Activated effector memory CD4-positive, alpha-beta T cell treated with anti-CD3 and anti-CD28 coated beads, Interleukin-2, amount 50 U/mL, for 16 hours (primary cell): Measurements from ENCODE around the gene PLA2G2F.

Experiments used
- DNase-seq: peaks from one replicate; pipeline ENCODE4 v3.0.0-alpha.2; 2020

PLA2G2F gene, protein sequence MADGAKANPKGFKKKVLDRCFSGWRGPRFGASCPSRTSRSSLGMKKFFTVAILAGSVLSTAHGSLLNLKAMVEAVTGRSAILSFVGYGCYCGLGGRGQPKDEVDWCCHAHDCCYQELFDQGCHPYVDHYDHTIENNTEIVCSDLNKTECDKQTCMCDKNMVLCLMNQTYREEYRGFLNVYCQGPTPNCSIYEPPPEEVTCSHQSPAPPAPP

DNA sequence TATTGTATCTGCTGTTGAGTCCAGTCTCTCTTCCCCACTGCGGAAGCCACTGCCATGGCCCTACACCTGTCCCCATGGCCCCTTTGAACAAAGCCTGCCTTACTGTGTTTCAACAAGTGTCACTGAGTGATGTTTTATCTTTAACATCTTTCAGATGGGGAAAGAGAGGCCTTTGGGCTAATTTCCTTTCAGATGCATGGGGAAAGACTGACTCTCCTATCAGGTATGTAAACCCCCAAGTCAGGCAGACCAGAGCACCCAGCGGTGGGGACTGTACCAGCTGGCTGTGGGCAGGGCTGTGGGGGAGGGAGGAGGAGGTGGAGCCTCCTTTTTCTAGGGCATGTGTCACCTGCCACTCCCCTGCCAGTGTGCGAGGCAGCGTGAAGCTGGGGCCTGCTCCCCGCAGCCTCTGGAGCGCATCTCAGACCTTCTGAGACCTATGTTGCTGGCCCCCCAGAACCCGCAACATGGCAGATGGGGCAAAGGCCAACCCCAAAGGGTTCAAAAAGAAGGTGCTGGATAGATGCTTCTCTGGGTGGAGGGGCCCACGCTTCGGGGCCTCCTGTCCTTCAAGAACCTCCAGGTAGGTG lies at the start of gene PLA2G2F:
TSS of gene PLA2G2F (plus strand) at position 363 of the 590 bp plus-strand sequence. CDS start at position 468, 105 bp downstream.
- DNase-seq = peak; percentile 50

DNA sequence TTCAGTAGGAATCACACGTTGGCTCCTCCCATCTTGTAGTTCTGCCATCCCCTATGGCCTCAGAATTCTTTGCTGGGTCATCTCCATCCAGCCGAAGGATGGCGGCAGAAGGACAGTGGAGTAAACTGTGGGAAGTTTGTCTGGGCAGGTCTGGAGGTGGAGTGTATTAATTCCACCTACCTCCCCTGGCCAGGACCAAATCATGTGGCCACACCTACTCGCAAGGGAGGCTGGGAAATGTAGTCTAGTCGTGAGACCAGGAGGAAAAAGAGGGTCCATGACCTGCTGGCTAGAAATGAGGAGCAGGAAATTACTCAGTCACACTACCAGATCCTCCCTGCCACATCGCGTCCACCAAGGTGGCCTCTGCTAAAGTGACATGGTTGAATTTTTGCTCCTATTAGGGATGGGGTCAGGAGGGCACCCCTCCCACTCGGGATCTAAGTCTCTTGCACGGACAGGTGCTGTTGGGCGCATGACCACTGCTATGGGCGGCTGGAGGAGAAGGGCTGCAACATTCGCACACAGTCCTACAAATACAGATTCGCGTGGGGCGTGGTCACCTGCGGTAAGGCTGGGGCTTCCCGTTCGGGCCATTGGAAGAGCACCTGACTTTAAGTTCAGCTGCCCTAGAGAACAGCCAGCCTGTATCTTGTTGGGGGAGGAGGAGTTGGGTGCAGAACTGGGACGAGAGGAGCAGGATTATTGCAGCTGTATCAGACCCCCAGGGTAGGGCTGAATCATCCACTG lies 49.6 kb upstream of the PLA2G2F start:
- no peak for DNase-seq

DNA sequence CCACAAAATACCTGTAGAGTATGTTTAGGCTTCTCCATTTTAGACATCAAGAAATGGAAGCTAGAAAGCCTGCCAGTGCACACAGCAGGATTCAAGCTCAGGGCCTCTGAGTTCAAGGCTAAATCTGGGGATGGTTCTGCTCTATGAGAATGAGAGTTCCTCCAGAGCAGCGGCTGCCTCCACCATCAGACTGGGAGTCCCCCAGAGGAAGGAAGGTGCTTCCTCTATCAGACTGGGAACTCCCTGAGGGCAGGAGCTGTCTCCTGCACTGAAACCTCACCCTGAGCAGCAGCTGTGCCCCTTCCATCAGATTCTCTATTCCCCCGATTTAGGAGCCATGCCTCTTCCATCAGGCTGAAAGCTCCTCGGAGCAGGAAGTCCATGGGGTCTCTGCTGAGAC lies 49.0 kb upstream of the PLA2G2F start:
- no peak for DNase-seq

DNA sequence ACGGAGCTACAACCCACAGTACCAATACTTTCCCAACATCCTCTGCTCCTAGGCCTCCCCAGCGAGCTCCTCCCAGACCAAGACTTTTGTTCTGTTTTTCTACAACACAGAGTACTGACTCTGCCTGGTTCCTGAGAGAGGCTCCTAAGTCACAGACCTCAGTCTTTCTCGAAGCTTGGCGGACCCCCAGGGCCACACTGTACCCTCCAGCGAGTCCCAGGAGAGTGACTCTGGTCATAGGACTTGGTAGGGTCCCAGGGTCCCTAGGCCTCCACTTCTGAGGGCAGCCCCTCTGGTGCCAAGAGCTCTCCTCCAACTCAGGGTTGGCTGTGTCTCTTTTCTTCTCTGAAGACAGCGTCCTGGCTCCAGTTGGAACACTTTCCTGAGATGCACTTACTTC lies 48.5 kb upstream of the PLA2G2F start:
- DNase-seq = no peak

DNA sequence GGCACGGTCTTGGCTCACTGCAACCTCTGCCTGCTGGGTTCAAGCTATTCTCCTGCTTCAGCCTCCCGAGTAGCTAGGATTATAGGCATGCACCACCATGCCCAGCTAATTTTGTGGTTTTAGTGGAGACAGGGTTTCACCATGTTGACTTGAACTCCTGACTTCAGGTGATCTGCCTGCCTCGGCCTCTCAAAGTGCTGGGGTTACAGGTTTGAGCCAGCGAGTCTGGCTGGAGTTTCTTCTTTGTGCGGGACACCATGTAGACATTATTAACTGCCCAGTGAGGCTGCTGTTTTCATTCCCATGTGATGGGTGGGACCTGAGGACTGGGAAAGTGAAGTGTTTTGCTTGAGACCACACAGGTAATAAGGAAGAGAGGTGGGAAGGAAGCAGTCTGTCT lies 45.8 kb upstream of the PLA2G2F start:
- DNase-seq = no peak

DNA sequence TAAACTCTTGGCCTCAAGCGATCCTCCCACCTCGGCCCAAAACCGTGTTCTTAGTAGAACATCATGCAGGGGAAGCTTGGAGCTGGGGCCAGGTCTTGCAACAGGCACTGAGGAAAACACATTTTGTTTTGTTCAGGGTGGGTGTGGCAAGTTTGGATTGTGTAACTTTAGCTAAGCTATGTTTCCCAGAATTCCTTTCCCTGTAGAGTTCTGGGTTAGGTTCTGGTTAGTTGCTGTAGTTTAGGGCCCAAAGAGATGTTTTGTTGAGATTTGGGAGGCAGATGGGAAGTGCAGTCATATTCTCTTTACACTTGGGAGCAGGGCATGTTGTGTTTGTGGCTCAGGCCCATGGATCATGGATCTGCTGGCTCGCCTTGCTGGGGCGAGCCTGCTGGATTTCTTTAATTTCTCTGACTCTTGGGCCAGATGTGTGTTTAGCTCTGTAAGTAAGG lies 45.2 kb upstream of the PLA2G2F start:
- no peak for DNase-seq

DNA sequence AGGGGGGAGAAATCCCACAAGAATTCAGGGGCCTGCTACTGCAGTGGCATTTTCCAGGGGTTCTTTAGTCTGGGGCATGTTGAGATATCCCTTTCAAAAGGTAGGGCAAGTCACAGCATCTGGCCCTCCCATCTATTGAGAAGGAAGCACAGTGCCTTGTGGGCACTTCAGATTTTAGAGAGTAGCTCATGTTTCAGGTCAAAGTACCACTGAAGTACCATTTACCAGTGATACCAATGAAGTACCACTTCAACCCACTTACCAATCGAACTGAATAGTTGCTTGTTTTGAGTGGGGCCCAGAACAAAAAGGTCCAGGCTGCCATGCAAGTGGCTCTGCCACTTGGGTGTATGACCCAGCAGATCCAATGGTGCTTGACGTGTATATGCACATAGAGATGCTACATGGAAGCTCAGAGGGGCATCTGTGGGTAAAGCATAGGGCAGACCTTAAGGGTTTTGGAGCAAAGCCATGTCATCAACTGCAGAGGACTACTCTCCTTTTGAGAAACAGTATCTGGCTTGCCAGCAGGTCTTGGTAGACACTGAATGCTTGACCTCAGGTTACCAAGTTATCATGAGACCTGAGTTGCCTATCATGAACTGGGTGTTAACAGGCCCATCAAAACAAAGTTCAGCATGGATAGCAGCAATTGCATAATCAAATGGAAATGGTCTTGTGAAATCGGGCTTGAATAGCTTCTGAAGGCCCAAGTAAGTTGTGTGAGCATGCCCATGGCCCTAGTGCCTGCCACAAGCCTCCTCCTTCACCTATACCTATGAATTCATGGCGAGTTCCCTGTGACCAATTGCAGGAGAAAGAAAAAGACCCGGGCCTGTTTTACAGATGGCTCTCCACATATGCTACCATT lies 43.3 kb upstream of the PLA2G2F start:
- DNase-seq = no peak

DNA sequence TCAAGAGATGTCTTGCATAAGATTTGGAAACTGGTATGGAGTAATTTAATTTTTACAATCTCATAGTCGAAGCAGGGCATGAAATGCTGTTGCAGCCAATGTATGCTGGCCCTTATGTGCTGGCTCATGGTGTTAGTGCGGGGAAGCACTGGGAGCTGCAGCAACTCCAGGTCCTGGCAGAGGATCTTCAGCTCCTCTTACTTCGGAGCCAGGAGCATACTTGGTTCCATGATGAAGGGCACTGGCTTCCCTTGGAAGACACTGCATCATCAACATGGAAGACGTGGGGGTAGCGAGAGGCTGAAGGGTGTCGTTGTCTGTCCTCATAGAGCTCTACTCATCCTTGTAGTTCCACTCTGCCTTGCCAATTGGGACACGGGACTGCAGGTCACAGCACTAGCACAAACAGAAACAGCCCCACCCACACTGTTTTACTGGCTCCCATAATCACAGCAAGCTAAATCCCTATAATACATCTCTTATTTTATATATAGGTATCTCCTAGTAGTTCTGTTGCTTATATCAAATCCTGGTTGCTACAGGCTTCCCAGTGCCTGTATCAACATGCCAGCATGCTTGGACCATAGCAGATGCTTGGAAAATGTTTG lies 42.2 kb upstream of the PLA2G2F start:
- DNase-seq = no peak

DNA sequence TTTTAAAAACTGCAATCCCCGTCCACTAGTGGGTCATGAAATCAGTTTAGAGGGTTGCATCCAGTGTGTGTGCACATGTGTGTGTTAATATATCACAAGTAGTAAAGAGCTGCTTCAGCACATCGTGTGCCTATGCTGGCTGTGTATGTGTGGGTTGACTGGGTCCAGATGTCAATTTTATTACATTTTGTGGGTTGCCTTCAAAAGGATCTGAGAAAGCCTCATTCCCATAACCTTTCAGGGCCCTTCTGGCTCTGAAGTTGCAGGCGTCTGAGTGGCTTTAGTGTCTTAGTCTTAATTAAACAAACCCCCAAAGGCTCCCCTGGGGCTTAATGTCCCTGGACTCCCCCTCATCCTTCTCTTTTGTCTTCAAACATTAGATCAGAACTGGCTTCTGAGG lies 39.6 kb upstream of the PLA2G2F start:
- DNase-seq = no peak

DNA sequence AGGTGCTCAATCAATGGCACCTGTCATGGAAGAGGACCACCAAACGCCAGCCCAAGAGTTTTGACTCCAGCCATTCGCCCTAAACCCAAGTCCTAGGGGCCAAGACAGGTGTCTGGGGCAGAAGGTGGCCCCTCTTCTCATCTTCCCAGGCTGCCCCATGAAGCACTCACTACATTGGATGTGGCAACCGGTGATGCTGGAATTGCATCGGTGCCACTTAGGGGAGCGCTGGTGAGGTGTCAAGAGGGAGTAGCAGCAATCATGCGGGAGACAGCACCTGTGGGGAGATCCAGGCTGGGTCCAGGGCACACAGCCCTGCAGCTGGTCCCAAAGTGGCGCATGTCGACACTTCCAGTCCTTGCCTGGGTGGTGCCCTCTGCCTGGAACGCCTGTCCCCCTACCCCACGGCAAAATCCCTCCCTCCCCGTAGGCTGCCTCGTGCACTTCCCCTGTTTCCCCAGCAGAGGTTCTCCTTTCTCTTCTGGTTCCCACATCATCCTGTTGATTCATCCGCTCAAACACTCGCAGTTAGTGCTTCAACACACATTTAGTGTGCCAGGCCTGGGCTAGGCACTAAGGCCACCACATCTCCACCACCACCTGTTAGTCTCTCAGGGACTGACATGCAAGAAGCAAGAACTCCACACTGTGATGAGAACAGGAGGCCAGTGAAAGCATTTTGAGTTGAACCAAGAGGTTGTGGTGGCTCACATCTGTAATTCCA lies 38.3 kb upstream of the PLA2G2F start:
- no peak for DNase-seq

DNA sequence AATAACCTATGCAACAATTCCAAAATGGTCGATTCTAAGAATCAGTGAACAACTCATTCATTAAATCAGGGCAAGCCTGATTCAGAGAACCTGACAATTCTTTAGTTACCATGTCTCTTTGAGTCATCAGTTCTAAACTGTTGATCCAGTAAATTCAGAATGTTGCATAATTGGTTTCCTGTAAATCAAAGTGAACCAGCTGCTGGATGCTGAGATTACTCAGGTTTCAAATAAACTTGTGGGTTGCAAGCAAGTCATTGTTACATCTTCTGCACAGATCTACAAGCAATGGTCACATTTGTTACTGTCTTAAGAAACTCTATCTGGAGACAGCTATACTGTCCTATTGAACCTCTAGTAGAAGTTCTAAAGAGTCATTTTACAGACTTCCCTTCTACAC lies 36.2 kb upstream of the PLA2G2F start:
- no peak for DNase-seq

DNA sequence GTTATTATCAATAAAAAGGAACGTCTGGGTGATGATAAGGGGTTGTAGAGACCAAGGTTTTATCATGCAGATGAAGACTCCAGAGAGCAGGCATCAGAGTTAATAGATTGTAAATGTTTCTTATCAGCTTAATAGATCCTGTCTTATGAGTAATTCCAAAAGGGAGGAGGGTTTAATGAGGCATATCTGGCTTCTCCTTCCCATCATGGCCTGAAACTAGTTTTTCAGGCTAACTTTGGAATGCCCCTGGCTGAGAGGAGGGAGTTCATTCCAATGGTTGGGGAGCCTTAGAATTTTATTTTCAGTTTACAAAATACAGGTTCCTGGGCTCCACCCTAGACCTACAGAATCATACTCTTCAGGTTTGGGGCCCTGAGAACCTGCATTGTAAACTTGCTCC lies 33.3 kb upstream of the PLA2G2F start:
- no peak for DNase-seq

DNA sequence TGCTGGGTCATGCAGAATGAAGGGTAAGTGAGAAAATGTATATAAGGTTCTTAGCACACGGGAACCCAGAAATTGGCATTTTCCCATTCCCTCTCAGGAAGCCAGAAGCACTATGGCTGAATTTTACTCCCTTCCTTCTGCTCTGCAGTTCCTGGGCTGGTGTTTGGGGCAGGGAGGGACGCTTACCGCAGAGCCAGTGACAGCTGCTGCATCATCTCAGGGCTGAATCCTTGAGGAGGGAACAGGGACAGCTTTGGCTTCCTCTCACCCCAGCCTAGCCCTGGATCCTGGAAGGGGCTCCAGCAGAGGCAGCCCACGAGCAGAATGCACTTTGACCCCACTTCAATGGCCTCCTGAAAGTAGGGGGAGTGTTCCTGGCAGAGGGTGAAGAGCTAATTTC lies 31.8 kb upstream of the PLA2G2F start:
- no peak for DNase-seq

DNA sequence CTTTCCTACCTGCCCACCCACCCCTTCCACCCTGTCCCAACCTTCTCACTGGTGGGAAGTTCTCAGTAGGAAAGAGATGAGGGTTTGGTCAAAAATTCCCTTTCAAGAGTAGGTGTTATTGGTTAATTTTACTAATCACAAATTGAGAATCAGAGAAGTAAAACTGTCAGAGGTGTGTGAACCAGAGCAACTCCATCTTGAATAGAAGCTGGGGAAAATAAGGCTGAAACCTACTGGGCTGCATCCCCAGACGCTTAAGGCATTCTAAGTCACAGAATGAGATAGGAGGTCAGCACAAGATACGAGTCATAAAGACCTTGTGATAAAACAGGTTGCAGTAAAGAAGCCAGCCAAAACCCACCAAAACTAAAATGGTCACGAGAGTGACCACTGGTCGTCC lies 31.3 kb upstream of the PLA2G2F start:
- DNase-seq = no peak

DNA sequence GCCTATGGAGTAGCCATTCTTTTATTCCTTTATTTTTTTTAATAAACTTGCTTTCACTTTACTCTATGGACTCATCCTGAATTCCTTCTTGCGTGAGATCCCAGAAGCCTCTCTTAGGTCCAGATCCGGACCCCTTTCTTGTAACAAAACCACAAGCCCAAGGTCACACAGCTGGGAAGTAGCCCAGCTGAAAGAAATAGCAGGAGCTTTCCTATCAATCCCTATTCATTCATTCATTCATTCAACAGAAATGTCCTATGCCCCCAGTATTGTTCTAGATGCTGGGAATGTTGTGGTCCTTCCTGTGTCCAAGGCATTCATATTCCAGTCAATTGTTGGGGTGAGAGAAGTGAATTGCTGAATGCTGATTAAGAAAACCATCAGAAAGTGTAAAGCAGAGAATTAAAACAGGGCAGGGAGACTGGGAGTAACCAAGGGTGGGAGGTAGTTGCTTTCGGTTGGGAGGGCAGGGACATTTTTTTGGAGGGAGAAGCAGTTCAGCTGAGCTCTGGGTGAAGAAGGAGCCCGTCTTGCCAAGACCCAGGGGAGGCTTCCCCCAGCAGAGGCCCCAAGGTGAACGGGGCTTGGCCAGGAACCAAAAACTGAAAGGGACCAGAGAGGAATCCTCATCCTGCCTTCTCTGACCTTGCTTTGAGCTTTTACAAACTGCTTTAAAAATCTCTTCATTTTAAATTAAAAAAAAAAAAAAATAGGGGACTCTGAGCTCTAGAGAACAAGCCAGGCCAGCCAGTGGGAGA lies 30.6 kb upstream of the PLA2G2F start:
- DNase-seq = no peak

DNA sequence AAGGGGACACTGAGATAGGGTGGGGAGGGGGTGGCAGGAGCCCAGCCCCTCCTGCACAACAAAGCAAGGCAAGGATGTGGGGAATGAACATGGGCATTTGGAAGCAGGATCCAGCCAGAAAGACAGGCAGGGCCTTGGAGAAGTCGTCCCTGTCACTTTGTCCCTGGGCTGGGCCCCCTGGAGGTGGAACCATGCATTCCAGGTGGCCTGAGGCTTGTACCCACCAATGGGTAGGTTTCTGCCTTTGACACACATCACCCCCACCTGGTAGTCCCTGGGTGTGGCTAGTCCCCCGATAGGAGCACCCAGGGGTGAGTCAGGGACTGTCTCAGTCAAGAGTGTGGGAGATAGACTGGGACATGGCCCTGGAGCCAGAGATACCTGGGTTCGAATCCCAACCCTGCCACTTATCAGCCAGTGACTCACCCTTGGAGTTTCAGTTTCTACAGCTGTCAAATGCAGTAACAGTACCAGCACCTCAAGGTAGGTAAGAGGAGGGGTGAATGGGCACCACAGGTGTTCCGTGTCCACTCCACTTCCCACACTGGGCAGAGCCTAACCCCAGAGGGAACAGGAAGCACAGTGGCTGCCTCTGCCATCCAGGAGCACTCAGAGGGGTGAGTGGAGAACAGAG lies 29.8 kb upstream of the PLA2G2F start:
- no peak for DNase-seq

DNA sequence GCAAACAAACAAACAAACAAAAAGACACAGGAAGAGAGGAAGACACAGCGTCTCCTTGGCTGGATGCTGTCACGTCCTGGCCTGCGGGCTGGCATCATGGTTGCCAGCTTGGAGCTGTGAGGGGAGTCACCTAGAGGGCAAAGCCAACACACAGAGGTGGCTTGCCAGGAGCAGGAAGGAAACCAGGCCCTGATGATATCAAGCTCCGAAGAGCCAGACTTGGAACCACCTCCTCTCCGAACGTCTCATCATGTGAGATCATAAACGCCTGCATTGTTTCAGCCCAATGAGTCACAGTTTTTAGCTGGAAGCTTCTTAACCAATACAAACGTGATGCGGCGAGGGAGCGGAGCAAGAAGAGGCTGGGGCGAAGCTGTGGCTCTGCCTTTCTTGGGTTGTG lies 28.4 kb upstream of the PLA2G2F start:
- no peak for DNase-seq

DNA sequence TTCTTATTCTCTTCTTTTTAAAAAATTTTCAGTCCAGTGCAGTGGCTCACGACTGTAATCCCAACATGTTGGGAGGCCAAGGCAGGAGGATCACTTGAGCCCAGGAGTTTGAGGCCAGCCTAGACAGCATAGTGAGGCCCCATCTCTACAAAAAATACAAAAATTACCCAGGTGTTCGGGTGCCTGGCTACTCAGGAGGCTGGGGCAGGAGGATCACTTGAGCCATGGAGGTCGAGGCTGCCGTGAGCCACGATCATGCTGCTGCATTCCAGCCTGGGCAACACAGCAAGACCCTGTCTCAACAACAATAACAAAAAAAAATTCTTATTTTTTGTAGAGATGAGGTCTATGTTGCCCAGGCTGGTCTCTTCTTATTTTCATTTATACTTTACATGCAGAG lies 27.7 kb upstream of the PLA2G2F start:
- DNase-seq = no peak

DNA sequence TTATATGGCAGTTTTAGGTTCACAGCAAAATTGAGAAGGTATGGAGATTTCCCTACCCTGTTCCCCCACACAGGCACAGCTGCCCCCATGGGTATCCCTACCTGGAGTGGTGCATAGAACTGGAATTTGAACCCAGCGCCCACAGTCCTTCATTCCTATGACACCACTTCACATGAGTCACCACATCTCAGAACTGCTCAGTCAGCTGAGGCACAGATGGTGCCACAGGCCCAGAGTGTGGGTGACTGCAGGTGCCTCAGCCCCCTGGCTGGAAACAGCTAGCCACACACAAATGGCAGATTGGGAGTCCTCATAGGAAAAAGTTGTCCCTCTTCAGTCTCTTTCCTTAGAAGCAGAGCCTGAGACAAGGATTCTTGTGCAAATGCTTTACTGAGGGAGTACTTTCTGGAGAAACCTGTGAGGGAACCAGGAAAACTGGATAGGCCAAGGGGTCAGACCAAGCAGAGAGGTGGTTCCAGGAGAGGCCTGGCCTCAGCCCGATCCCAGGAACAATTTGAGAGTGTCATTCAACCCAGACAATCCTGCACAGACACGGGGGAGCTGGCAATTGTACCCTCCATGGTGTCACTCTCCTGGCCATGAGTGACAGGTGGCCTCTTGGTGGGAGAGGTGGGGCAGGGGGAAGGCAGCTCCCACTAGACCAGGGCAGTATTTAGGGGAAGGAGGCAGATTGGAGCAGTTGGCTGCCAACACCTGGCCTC lies 26.7 kb upstream of the PLA2G2F start:
- DNase-seq = no peak

DNA sequence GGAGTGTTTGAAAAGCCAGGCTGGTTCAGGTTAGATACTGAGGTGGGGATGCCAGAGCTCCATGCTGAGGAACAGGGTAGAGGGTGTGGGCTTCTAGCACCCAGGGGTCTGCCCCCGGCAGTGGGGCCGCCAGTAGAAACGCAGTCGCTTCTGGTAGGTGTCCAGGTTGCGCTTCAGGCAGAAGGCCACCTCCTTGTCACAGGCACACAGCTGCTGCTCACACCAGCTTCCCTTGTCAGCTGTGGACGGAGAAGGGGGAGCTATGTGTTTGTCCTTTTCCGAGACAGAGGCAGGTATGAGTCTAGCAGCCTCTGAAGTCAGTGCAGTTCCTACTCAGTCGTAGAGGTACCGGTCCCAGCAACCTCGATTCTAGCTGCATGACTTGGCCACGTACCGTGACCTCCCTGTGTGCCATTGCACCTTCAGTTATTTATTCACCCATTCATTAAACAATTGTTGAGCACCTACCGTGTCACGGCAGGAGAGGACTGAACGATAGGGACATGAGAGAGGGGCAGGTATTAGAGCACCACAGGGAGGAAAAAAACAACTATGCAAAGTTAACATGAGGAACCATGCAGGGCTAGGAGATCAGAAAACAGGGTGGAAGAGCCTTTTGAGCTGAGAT lies 25.0 kb upstream of the PLA2G2F start:
- no peak for DNase-seq
